ENCODE data around the gene CHD5. TPM values are rescaled to one million over a fixed set of nuclear protein-coding genes. Genes with fewer than 3 reads are reported as not detected.

Gene CHD5
- polyA plus RNA-seq, 2 of the 4 experiments (the other 2 are of a cell fraction) = 0.21 to 0.66 TPM

- no peak for TF ChIP-seq ZNF302 (CRISPR knock-in tag; IDR thresholded peaks at IDR 0.05)
- TF ChIP-seq HDAC2 (IDR thresholded peaks at IDR 0.05) = no peak
- TF ChIP-seq HOXA7 (CRISPR knock-in tag; IDR thresholded peaks at IDR 0.05) = no peak
- no peak for TF ChIP-seq POLR2A (IDR thresholded peaks at IDR 0.05; ENCODE audit: low read length)
- no peak for TF ChIP-seq NPAS2 (CRISPR knock-in tag; IDR thresholded peaks at IDR 0.05; ENCODE audit: borderline replicate concordance)
- TF ChIP-seq RNF2 (IDR thresholded peaks at IDR 0.05; ENCODE audit: borderline replicate concordance, low read depth) = no peak
- TF ChIP-seq CHD4 (IDR thresholded peaks at IDR 0.05; ENCODE audit: borderline replicate concordance) = no peak
- TF ChIP-seq ZC3H11A (IDR thresholded peaks at IDR 0.05) = no peak
- no peak for TF ChIP-seq EP300 (IDR thresholded peaks at IDR 0.05)
- Histone ChIP-seq H3K4me1 (no peaks in the 10 kb centered on the region), H3K9me3 (no peaks in the 10 kb centered on the region), H3K4me3 (no peak overlapping the region), H3K4me2 (no peak overlapping the region), H3K27ac (no peak overlapping the region)
- 74% methylated on average over 9 of the region's 9 CpGs for WGBS (ENCODE audit: missing lambda C conversion rate)
- DNase-seq (ENCODE audit: low read depth in 1 of 2, low spot score in 1 of 2) = no peak
- CTCF ChIA-PET = interaction anchor here (0.8 kb wide), 2 partner anchors 12 to 17 kb away, joined by 3 read pairs; no protein-coding TSS in a partner anchor
- POLR2A ChIA-PET = no interaction called here
- ATAC-seq = no peak
- FAIRE-seq = no peak
Measured at GRCh38 chr1:6070450-6070974, 109.6 kb downstream of the CHD5 start.

GRCh38 chr1:6069573-6069972 lies 110.5 kb downstream of the CHD5 start:
- no peak for TF ChIP-seq GATA3 (IDR thresholded peaks at IDR 0.05; ENCODE audit: borderline replicate concordance)
- no peak for TF ChIP-seq POLR2AphosphoS2 (conservative IDR thresholded peaks at IDR 0.05; ENCODE audit: low read length)
- TF ChIP-seq MAZ (IDR thresholded peaks at IDR 0.05; ENCODE audit: borderline replicate concordance, low read depth, low read length) = no peak
- no peak for TF ChIP-seq REST (IDR thresholded peaks at IDR 0.05)
- TF ChIP-seq EHF (CRISPR knock-in tag; IDR thresholded peaks at IDR 0.05) = no peak
- no peak for TF ChIP-seq RAD21 (conservative IDR thresholded peaks at IDR 0.05 in 1 of 2, IDR thresholded peaks at IDR 0.05 in 1 of 2)
- no peak for TF ChIP-seq E2F6 (IDR thresholded peaks at IDR 0.05; ENCODE audit: borderline replicate concordance, low read depth)
- TF ChIP-seq CBX2 (IDR thresholded peaks at IDR 0.05; ENCODE audit: borderline replicate concordance, low read depth) = no peak
- TF ChIP-seq KDM5A (IDR thresholded peaks at IDR 0.05) = no peak
- no peak for TF ChIP-seq MAX (IDR thresholded peaks at IDR 0.05)
- no peak for TF ChIP-seq MYC (IDR thresholded peaks at IDR 0.05; ENCODE audit: borderline replicate concordance, low read length)
- TF ChIP-seq FOSB (CRISPR knock-in tag; IDR thresholded peaks at IDR 0.05) = no peak
- no peak for TF ChIP-seq CTCF (IDR thresholded peaks at IDR 0.05)
- TF ChIP-seq RNF2 (IDR thresholded peaks at IDR 0.05; ENCODE audit: borderline replicate concordance, low read depth) = no peak
- TF ChIP-seq FOSL2 (IDR thresholded peaks at IDR 0.05) = no peak
- no peak for TF ChIP-seq FOSL2 (CRISPR knock-in tag; IDR thresholded peaks at IDR 0.05)
- no peak for TF ChIP-seq ZFP36 (IDR thresholded peaks at IDR 0.05; ENCODE audit: borderline replicate concordance, partially characterized antibody)
- no peak for TF ChIP-seq SREBF2 (IDR thresholded peaks at IDR 0.05)
- TF ChIP-seq PBX3 (IDR thresholded peaks at IDR 0.05) = no peak
- no peak for TF ChIP-seq KDM1A (IDR thresholded peaks at IDR 0.05; ENCODE audit: low read depth)
- TF ChIP-seq JUNB (IDR thresholded peaks at IDR 0.05) = no peak
- Histone ChIP-seq H3K27ac (no peak overlapping the region), H3K9me3 (no peaks in the 10 kb centered on the region), H3K4me2 (no peak overlapping the region), H3K4me1 (no peaks in the 10 kb centered on the region), H3K4me3 (no peak overlapping the region)
- WGBS (ENCODE audit: missing lambda C conversion rate) = 81% methylated on average over 14 of the region's 14 CpGs
- FAIRE-seq = no peak
- CTCF ChIA-PET = no interaction called here
- no peak for DNase-seq (ENCODE audit: low read depth in 1 of 2, low spot score in 1 of 2)
- POLR2A ChIA-PET = no interaction called here
- ATAC-seq = no peak
